ENCODE data around the gene PRSS2.
"Not testable (repeated sequence)": the region's sequence is repeated elsewhere in the genome, so short reads cannot be mapped to it uniquely, and the experiment has no call there.

PRSS2 gene

GRCh38 chr7:142759433-142759832, 11.3 kb upstream of the PRSS2 start:
- DNase-seq (ENCODE audit: low read depth), result no peak

GRCh38 chr7:142760071-142760642, 10.6 kb upstream of the PRSS2 start:
- no peak for DNase-seq (ENCODE audit: low read depth)

- DNase-seq (ENCODE audit: low read depth), result not testable (repeated sequence)
These were observed 9.2 kb upstream of the PRSS2 start for GRCh38 chr7:142761606-142762005.

- no peak for DNase-seq (ENCODE audit: low read depth)
These were observed 8.7 kb upstream of the PRSS2 start for GRCh38 chr7:142762104-142762503.

- DNase-seq (ENCODE audit: low read depth), result no peak
These were observed 3.3 kb upstream of the PRSS2 start for GRCh38 chr7:142767451-142767850.

GRCh38 chr7:142767861-142768260, 2.9 kb upstream of the PRSS2 start:
- DNase-seq (ENCODE audit: low read depth), result no peak

GRCh38 chr7:142768885-142769284, 1.9 kb upstream of the PRSS2 start:
- DNase-seq (ENCODE audit: low read depth), result not testable (repeated sequence)

GRCh38 chr7:142771353-142771723, 568 bp downstream of the PRSS2 start:
- no peak for DNase-seq (ENCODE audit: low read depth)

- DNase-seq (ENCODE audit: low read depth), result no peak
These were observed 1.3 kb downstream of the PRSS2 start for GRCh38 chr7:142772051-142772450.

- DNase-seq (ENCODE audit: low read depth), result no peak
These were observed 1.9 kb downstream of the PRSS2 start for GRCh38 chr7:142772673-142773072.

GRCh38 chr7:142773230-142773629, 2.5 kb downstream of the PRSS2 start:
- DNase-seq (ENCODE audit: low read depth), result no peak

GRCh38 chr7:142773937-142774744, 3.4 kb downstream of the PRSS2 start:
- no peak for DNase-seq (ENCODE audit: low read depth)

GRCh38 chr7:142774826-142775225, 4.1 kb downstream of the PRSS2 start:
- DNase-seq (ENCODE audit: low read depth), result no peak

GRCh38 chr7:142775351-142776115, 4.8 kb downstream of the PRSS2 start:
- DNase-seq (ENCODE audit: low read depth), result not testable (repeated sequence)

- no peak for DNase-seq (ENCODE audit: low read depth)
These were observed 5.6 kb downstream of the PRSS2 start for GRCh38 chr7:142776206-142776844.

- DNase-seq (ENCODE audit: low read depth), result not testable (repeated sequence)
These were observed 6.1 kb downstream of the PRSS2 start for GRCh38 chr7:142776845-142777225.

GRCh38 chr7:142777318-142777717, 6.5 kb downstream of the PRSS2 start:
- DNase-seq (ENCODE audit: low read depth), result no peak

GRCh38 chr7:142782922-142783900, 12.4 kb downstream of the PRSS2 start:
- peak; percentile 84 for DNase-seq (ENCODE audit: low read depth)

- DNase-seq (ENCODE audit: low read depth), result no peak
These were observed 13.3 kb downstream of the PRSS2 start for GRCh38 chr7:142784096-142784495.

GRCh38 chr7:142784716-142785115, 13.9 kb downstream of the PRSS2 start:
- no peak for DNase-seq (ENCODE audit: low read depth)

GRCh38 chr7:142785841-142786250, 15.1 kb downstream of the PRSS2 start:
- peak; percentile 85 for DNase-seq (ENCODE audit: low read depth)

Data from activated gamma-delta T cell treated with anti-CD3 and anti-CD28 coated beads, Interleukin-2, amount 50 U/mL, for 16 hours (primary cell).